ENCODE data around the gene GSN. TPM values are rescaled to one million over a fixed set of nuclear protein-coding genes. Genes with fewer than 3 reads are reported as not detected.

GSN gene
- total and polyA plus RNA-seq, 2 donors (not counting 1 experiment from before 2014, with no cell fraction given), result 38.4 to 45.4 TPM

- DNase-seq (no peak), ATAC-seq (ENCODE audit: low read depth) (no peak)
- Histone ChIP-seq H3K9ac (ENCODE audit: low read length) (no peak overlapping the region), H2AFZ (ENCODE audit: insufficient read depth, low read depth, low read length, poor library complexity, severe bottlenecking) (no peak overlapping the region), H3K27ac (ENCODE audit: low read length in 2 of 2) (no peak overlapping the region), H3K9me3 (ENCODE audit: control extremely low read depth in 1 of 3, control insufficient read depth in 2 of 3, insufficient read depth in 1 of 3, low read length in 2 of 3) (no peaks in the 10 kb centered on the region), H3K4me1 (ENCODE audit: control insufficient read depth in 2 of 2, insufficient read depth in 2 of 2, low read length in 2 of 2) (no peaks in the 10 kb centered on the region), H3K4me3 (ENCODE audit: control extremely low read depth in 1 of 5, extremely low read depth in 1 of 5, insufficient read depth in 1 of 5, low read depth in 2 of 5, low read length in 4 of 5) (no peak overlapping the region), H4K20me1 (ENCODE audit: control insufficient read depth, insufficient read depth, low read length, poor library complexity, severe bottlenecking) (no peaks in the 10 kb centered on the region), H3K36me3 (replicated peaks in 1 of 2; ENCODE audit: control extremely low read depth in 1 of 2, control insufficient read depth in 1 of 2, extremely low read depth in 1 of 2, insufficient read depth in 2 of 2, low read length in 1 of 2) (peaks cover 9 to 56% of the 10 kb centered on the region in 2 experiments), H3K4me2 (replicated peaks; ENCODE audit: low read depth, low read length, poor library complexity, severe bottlenecking) (no peak overlapping the region), H3K27me3 (replicated peaks in 1 of 4; ENCODE audit: control extremely low read depth in 1 of 4, control insufficient read depth in 3 of 4, insufficient read depth in 4 of 4, low read length in 3 of 4) (no peaks in the 10 kb centered on the region), H3K79me2 (ENCODE audit: control insufficient read depth, insufficient read depth, low read length) (no peaks in the 10 kb centered on the region)
- no peak overlapping the region for H3K4me3 Mint-ChIP-seq
- ChIA-PET POLR2A (no interaction called here), CTCF (interaction anchor here (1.2 to 5.6 kb wide), 3 partner anchors 10 to 573 kb away, joined by 3 to 27 read pairs (median 23); no protein-coding TSS in a partner anchor)
- 91% methylated on average over 15 of the region's 16 CpGs for WGBS (ENCODE audit: insufficient coverage)
- no peaks in the 10 kb centered on the region for H3K9me3 Mint-ChIP-seq (ENCODE audit: insufficient read depth)
- intact Hi-C loops (cut with micrococcal nuclease), result no loop called here
- no peaks in the 10 kb centered on the region for H3K4me1 Mint-ChIP-seq
- no peak overlapping the region for H3K27ac Mint-ChIP-seq
- TF ChIP-seq EZH2 (IDR thresholded peaks at IDR 0.05; ENCODE audit: borderline replicate concordance, insufficient read depth, low read depth, low read length, poor library complexity, severe bottlenecking), result no peak
- TF ChIP-seq, protein P1, sequence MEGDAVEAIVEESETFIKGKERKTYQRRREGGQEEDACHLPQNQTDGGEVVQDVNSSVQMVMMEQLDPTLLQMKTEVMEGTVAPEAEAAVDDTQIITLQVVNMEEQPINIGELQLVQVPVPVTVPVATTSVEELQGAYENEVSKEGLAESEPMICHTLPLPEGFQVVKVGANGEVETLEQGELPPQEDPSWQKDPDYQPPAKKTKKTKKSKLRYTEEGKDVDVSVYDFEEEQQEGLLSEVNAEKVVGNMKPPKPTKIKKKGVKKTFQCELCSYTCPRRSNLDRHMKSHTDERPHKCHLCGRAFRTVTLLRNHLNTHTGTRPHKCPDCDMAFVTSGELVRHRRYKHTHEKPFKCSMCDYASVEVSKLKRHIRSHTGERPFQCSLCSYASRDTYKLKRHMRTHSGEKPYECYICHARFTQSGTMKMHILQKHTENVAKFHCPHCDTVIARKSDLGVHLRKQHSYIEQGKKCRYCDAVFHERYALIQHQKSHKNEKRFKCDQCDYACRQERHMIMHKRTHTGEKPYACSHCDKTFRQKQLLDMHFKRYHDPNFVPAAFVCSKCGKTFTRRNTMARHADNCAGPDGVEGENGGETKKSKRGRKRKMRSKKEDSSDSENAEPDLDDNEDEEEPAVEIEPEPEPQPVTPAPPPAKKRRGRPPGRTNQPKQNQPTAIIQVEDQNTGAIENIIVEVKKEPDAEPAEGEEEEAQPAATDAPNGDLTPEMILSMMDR (IDR thresholded peaks at IDR 0.05), result no peak
- no peaks in the 10 kb centered on the region for H3K27me3 Mint-ChIP-seq
These were observed 61.1 kb downstream of the GSN start for GRCh38 chr9:121328876-121329681.

GRCh38 chr9:121331549-121331948 is 63.6 kb downstream of the GSN start:
- TF ChIP-seq EZH2 (IDR thresholded peaks at IDR 0.05; ENCODE audit: borderline replicate concordance, insufficient read depth, low read depth, low read length, poor library complexity, severe bottlenecking), result no peak
- TF ChIP-seq, protein P1 (IDR thresholded peaks at IDR 0.05), result no peak
- Histone ChIP-seq H3K9me3 (ENCODE audit: control extremely low read depth in 1 of 3, control insufficient read depth in 2 of 3, insufficient read depth in 1 of 3, low read length in 2 of 3) (no peaks in the 10 kb centered on the region), H3K9ac (ENCODE audit: low read length) (no peak overlapping the region), H2AFZ (ENCODE audit: insufficient read depth, low read depth, low read length, poor library complexity, severe bottlenecking) (no peak overlapping the region), H3K36me3 (replicated peaks in 1 of 2; ENCODE audit: control extremely low read depth in 1 of 2, control insufficient read depth in 1 of 2, extremely low read depth in 1 of 2, insufficient read depth in 2 of 2, low read length in 1 of 2) (peaks cover 4 to 34% of the 10 kb centered on the region in 2 experiments), H3K27me3 (replicated peaks in 1 of 4; ENCODE audit: control extremely low read depth in 1 of 4, control insufficient read depth in 3 of 4, insufficient read depth in 4 of 4, low read length in 3 of 4) (no peaks in the 10 kb centered on the region), H4K20me1 (ENCODE audit: control insufficient read depth, insufficient read depth, low read length, poor library complexity, severe bottlenecking) (no peaks in the 10 kb centered on the region), H3K4me1 (ENCODE audit: control insufficient read depth in 2 of 2, insufficient read depth in 2 of 2, low read length in 2 of 2) (peaks cover 0 to 2% of the 10 kb centered on the region in 2 donors), H3K79me2 (ENCODE audit: control insufficient read depth, insufficient read depth, low read length) (no peaks in the 10 kb centered on the region), H3K4me2 (replicated peaks; ENCODE audit: low read depth, low read length, poor library complexity, severe bottlenecking) (no peak overlapping the region), H3K27ac (ENCODE audit: low read length in 2 of 2) (no peak overlapping the region), H3K4me3 (ENCODE audit: control extremely low read depth in 1 of 5, extremely low read depth in 1 of 5, insufficient read depth in 1 of 5, low read depth in 2 of 5, low read length in 4 of 5) (no peak overlapping the region)
- ATAC-seq (ENCODE audit: low read depth), result no peak
- H3K27me3 Mint-ChIP-seq, result no peaks in the 10 kb centered on the region
- H3K9me3 Mint-ChIP-seq (ENCODE audit: insufficient read depth), result no peaks in the 10 kb centered on the region
- WGBS (ENCODE audit: insufficient coverage), result 94% methylated on average over 2 of the region's 3 CpGs
- no peak overlapping the region for H3K4me3 Mint-ChIP-seq
- H3K27ac Mint-ChIP-seq, result no peak overlapping the region
- intact Hi-C loops (cut with micrococcal nuclease), result no loop called here
- POLR2A ChIA-PET, result no interaction called here
- CTCF ChIA-PET, result interaction anchor here (5.6 kb wide), 1 partner anchor 12 kb away, joined by 27 read pairs; no protein-coding TSS in a partner anchor
- DNase-seq, result no peak
- peaks cover 3% of the 10 kb centered on the region for H3K4me1 Mint-ChIP-seq
